ENCODE results near the gene PHF2.

PHF2 gene

GRCh38 chr9:93574900-93575795 is 1.2 kb upstream of the PHF2 start:
- TF ChIP-seq EZH2phosphoT487 (IDR thresholded peaks at IDR 0.05; ENCODE audit: low read depth) (no peak), CTCF (IDR thresholded peaks at IDR 0.05; ENCODE audit: low read depth, low read length) (no peak)
- Histone ChIP-seq H4K20me1 (ENCODE audit: insufficient read depth, low read length) (0 out of 2 replicates have a peak, but pooled peaks cover under 1% of the 10 kb centered on the region), H3K4me1 (ENCODE audit: low read length) (peaks cover 15% of the 10 kb centered on the region), H3K27ac (ENCODE audit: low read length) (peak overlapping the region; percentile 69), H3K79me2 (ENCODE audit: low read length) (peaks cover 40% of the 10 kb centered on the region), H3K4me3 (ENCODE audit: low read length) (peak overlapping the region; percentile 97), H3K4me2 (ENCODE audit: low read length) (peak overlapping the region; percentile 88), H3K9ac (ENCODE audit: low read length) (peak overlapping the region; percentile 98), H3K9me3 (ENCODE audit: insufficient read depth, low read length) (0 out of 2 replicates have a peak, but pooled peaks cover 3% of the 10 kb centered on the region), H3K36me3 (replicated peaks; ENCODE audit: low read depth, low read length) (peaks cover 12% of the 10 kb centered on the region), H3K27me3 (ENCODE audit: low read depth, low read length) (no peaks in the 10 kb centered on the region), H2AFZ (ENCODE audit: low read depth, low read length) (0 out of 2 replicates have a peak overlapping the region, but pooled peaks have one; percentile 20)

- H3K27me3 ChIP-seq (ENCODE audit: low read depth, low read length) = no peaks in the 10 kb centered on the region
- peak overlapping the region; percentile 98 for H3K9ac ChIP-seq (ENCODE audit: low read length)
- peaks cover 47% of the 10 kb centered on the region for H3K79me2 ChIP-seq (ENCODE audit: low read length)
- H3K4me1 ChIP-seq (ENCODE audit: low read length) = peaks cover 15% of the 10 kb centered on the region
- peak overlapping the region; percentile 88 for H3K4me2 ChIP-seq (ENCODE audit: low read length)
- peak overlapping the region; percentile 69 for H3K27ac ChIP-seq (ENCODE audit: low read length)
- H2AFZ ChIP-seq (ENCODE audit: low read depth, low read length) = peak overlapping the region; percentile 20; the same call in 1 of the 2 replicates
- H3K9me3 ChIP-seq (ENCODE audit: insufficient read depth, low read length) = 0 out of 2 replicates have a peak, but pooled peaks cover 3% of the 10 kb centered on the region
- peaks cover 5% of the 10 kb centered on the region for H3K36me3 ChIP-seq (replicated peaks; ENCODE audit: low read depth, low read length)
- peak overlapping the region; percentile 97 for H3K4me3 ChIP-seq (ENCODE audit: low read length)
- TF ChIP-seq EZH2phosphoT487 (IDR thresholded peaks at IDR 0.05; ENCODE audit: low read depth) (no peak), CTCF (IDR thresholded peaks at IDR 0.05; ENCODE audit: low read depth, low read length) (no peak)
- 0 out of 2 replicates have a peak, but pooled peaks cover 6% of the 10 kb centered on the region for H4K20me1 ChIP-seq (ENCODE audit: insufficient read depth, low read length)
Measured at GRCh38 chr9:93575796-93576257, 557 bp upstream of the PHF2 start.

- peak overlapping the region; percentile 95 for H3K4me2 ChIP-seq (ENCODE audit: low read length)
- no peaks in the 10 kb centered on the region for H3K27me3 ChIP-seq (ENCODE audit: low read depth, low read length)
- peaks cover 15% of the 10 kb centered on the region for H3K4me1 ChIP-seq (ENCODE audit: low read length)
- no peak for TF ChIP-seq EZH2phosphoT487 (IDR thresholded peaks at IDR 0.05; ENCODE audit: low read depth)
- no peak for TF ChIP-seq CTCF (IDR thresholded peaks at IDR 0.05; ENCODE audit: low read depth, low read length)
- H3K9ac ChIP-seq (ENCODE audit: low read length) = peak overlapping the region; percentile 92
- no peak overlapping the region for H3K27ac ChIP-seq (ENCODE audit: low read length)
- no peaks in the 10 kb centered on the region for H3K36me3 ChIP-seq (replicated peaks; ENCODE audit: low read depth, low read length)
- peak overlapping the region; percentile 97 for H3K4me3 ChIP-seq (ENCODE audit: low read length)
- no peak overlapping the region for H2AFZ ChIP-seq (ENCODE audit: low read depth, low read length)
- H3K9me3 ChIP-seq (ENCODE audit: insufficient read depth, low read length) = no peaks in the 10 kb centered on the region
- peaks cover 13% of the 10 kb centered on the region; the same call in 1 of the 2 replicates for H4K20me1 ChIP-seq (ENCODE audit: insufficient read depth, low read length)
- peaks cover 62% of the 10 kb centered on the region for H3K79me2 ChIP-seq (ENCODE audit: low read length)
Measured at GRCh38 chr9:93577078-93577974, 942 bp downstream of the PHF2 start.

Data from OCI-LY3 (cell line).